ENCODE results near the gene LY6G6C. TPM values are rescaled to one million over a fixed set of nuclear protein-coding genes. Genes with fewer than 3 reads are reported as not detected.

The LY6G6C gene, protein sequence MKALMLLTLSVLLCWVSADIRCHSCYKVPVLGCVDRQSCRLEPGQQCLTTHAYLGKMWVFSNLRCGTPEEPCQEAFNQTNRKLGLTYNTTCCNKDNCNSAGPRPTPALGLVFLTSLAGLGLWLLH
- total RNA-seq (not detected), polyA plus RNA-seq (not detected)
- long read RNA-seq, donor 1 = 0 reads
- long read RNA-seq, donor 2 = 0 reads

DNA sequence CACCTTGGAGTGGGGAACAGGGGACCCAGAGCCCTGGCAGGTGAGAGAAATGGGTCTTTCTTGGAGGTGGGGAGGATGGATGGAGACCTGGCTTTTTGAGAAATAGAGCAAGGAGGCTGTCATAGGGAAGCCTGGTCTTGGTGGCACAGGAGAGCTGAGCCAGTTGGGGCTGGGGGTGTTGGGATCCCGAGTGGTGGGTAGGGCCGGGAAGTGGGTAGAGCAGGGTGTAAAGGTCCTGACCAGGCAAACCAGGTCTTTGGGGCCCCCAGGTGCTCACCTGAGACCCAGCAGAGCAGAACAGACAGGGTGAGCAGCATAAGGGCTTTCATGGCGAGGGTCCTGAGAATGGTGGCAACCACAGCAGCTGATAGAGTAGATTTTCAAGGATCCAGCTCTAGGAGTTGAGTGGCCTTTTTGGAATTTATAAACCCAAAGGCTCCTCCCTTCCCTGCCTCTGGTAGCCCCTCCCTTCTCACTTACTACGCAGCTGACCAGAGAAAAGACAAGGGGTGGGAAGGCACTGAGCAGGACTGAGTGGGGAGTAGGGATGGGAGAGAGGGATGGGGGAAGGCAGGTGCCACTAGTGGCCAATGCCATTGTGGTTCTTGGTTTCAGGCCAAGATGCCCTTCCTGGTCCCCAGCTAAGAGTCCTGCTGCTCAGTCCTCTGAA, at the start of gene LY6G6C:
Gene LY6G6C, minus strand, starts transcription at position 396 of the 670 bp plus-strand sequence. Its CDS starts 67 bp downstream, at position 329.
- no peak within 1 kb of the TSS for H3K27ac ChIP-seq (ENCODE audit: low read depth in 1 of 2, low read length in 2 of 2)
- no peaks in the 10 kb centered on the region for H3K36me3 ChIP-seq (ENCODE audit: control insufficient read depth in 1 of 2, insufficient read depth in 2 of 2, low read length in 1 of 2)
- DNase-seq (no peak), ATAC-seq (ENCODE audit: low FRiP score) (no peak)
- H3K9me3 ChIP-seq (ENCODE audit: control insufficient read depth, low read length) = no peaks in the 10 kb centered on the region
- no peak within 1 kb of the TSS for H3K4me3 ChIP-seq (ENCODE audit: low read length in 2 of 2)
- no peaks in the 10 kb centered on the region for H3K4me1 ChIP-seq (ENCODE audit: control insufficient read depth in 1 of 2, insufficient read depth in 2 of 2, low read length in 2 of 2)
- WGBS, 2 donors = 88 to 90% methylated on average over 3 to 4 of the region's 4 CpGs
- no peaks in the 10 kb centered on the region for H3K27me3 ChIP-seq (ENCODE audit: control insufficient read depth in 1 of 2, insufficient read depth in 2 of 2, low read length in 1 of 2)
- intact Hi-C loops (cut with DNase I) = no loop called here

DNA sequence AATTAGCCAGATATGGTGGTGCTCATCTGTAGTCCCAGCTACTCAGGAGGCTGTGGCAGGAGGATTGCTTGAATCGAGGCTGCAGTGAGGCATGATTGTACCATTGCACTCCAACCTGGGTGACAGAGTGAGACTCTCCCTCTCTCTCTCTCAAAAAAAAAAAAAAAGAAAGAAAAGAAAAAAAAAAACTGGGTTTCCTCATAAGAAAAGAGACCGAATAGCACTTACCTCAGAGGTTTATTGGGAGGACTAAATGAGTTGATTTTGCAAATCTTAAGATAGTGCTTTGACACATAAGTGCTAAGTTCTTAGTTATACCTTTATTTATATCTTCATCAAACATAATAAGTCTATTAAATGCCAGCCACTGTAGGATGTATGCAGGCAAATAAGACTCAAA, 49.3 kb upstream of the LY6G6C start:
- Histone ChIP-seq H3K27ac (ENCODE audit: low read depth in 1 of 2, low read length in 2 of 2) (no peak overlapping the region), H3K4me3 (ENCODE audit: low read length in 2 of 2) (no peak overlapping the region), H3K27me3 (ENCODE audit: control insufficient read depth in 1 of 2, insufficient read depth in 2 of 2, low read length in 1 of 2) (no peaks in the 10 kb centered on the region), H3K9me3 (ENCODE audit: control insufficient read depth, low read length) (no peaks in the 10 kb centered on the region), H3K4me1 (ENCODE audit: control insufficient read depth in 1 of 2, insufficient read depth in 2 of 2, low read length in 2 of 2) (no peaks in the 10 kb centered on the region), H3K36me3 (ENCODE audit: control insufficient read depth in 1 of 2, insufficient read depth in 2 of 2, low read length in 1 of 2) (no peaks in the 10 kb centered on the region)
- ATAC-seq (ENCODE audit: low FRiP score) = no peak
- intact Hi-C loops (cut with DNase I) = loop anchor here in 1 of 2 donors (5.0 kb wide), 1 partner anchor 89 kb away; the partner anchor contains the start of gene LY6G5C
- DNase-seq = no peak
- 84 to 94% methylated on average over 2 of the region's 2 CpGs for WGBS, 2 donors

DNA sequence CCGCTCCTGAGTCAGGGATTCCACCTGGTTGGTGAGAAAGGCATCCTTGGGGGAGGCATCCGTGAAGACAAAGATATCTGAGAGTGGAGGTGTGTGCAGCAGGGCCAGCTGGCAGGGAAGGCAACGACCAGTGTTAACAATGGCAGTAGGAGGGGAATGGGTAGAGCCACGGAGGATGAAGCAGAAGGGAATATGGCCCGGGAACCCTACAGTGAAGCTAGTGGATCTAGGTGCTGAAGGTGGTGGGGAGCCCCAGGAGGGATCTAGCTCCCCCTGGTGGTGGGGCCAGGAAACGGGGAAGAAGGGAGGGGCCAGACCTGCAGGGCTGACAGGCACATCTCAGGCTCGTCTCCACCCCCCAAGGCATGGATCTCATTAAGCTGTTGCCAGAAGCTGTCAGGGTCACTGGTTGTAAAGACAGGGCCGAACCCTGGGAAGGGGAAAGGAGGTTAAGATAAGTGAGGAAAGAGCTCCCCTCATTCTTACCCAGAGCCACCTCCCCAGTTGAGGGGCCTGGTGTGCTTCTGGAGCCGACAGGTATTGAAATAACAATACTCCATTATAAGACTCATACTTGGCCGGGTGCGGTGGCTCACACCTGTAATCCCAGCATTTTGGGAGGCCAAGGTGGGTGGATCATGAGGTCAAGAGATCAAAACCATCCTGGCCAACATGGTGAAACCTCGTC, 48.3 kb upstream of the LY6G6C start:
- H3K36me3 ChIP-seq (ENCODE audit: control insufficient read depth in 1 of 2, insufficient read depth in 2 of 2, low read length in 1 of 2) = no peaks in the 10 kb centered on the region
- ATAC-seq (ENCODE audit: low FRiP score) (no peak), DNase-seq (peak; percentile 79 to 85)
- no peak overlapping the region for H3K4me3 ChIP-seq (ENCODE audit: low read length in 2 of 2)
- no peaks in the 10 kb centered on the region for H3K4me1 ChIP-seq (ENCODE audit: control insufficient read depth in 1 of 2, insufficient read depth in 2 of 2, low read length in 2 of 2)
- intact Hi-C loops (cut with DNase I) = loop anchor here in 1 of 2 donors (5.0 kb wide), 1 partner anchor 88 kb away; the partner anchor contains the start of gene LY6G5C
- no peaks in the 10 kb centered on the region for H3K9me3 ChIP-seq (ENCODE audit: control insufficient read depth, low read length)
- H3K27ac ChIP-seq (ENCODE audit: low read depth in 1 of 2, low read length in 2 of 2) = no peak overlapping the region
- H3K27me3 ChIP-seq (ENCODE audit: control insufficient read depth in 1 of 2, insufficient read depth in 2 of 2, low read length in 1 of 2) = no peaks in the 10 kb centered on the region
- 62 to 71% methylated on average over 12 of the region's 12 CpGs for WGBS, 2 donors

DNA sequence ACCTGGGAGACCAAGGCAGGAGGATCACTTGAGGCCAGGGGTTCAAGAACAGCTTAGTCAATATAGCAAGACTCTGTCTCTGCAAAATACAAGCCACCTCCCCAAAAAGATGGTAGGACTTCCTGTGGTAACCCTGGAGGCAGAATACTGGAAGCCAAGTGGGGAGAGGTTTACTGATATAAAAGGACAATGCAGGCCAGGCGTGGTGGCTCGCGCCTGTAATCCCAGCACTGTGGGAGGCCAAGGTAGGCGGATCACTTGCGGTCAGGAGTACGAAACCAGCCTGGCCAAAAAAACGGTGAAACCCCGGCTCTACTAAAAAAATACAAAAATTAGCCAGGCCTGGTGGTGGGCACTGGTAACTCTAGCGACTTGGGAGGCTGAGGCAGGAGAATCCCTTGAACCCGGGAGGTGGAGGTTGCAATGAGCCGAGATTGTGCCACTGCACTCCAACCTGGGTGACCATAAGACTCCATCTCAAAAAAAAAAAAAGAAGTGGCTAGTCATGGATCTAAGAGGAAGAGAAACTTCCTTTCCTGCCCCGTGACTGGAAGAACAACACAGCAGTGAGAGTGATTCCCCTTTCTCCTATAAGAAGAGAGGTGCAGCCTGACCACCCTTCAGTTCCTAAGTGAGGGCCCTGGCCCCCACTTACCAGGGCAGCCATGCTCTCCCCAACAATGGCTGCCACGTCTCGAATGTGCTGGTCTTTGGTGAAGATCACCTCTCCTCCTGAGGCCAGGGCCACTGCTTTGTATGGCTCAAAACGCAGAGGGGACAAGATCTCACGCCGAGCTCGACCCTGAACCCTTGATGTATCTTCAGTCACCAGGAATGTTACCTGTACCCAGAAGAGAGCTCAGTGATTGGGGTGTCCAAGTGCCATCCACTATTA, 47.1 kb upstream of the LY6G6C start:
- 89 to 92% methylated on average over 18 of the region's 18 CpGs for WGBS, 2 donors
- intact Hi-C loops (cut with DNase I) = no loop called here
- ATAC-seq (ENCODE audit: low FRiP score) = no peak

DNA sequence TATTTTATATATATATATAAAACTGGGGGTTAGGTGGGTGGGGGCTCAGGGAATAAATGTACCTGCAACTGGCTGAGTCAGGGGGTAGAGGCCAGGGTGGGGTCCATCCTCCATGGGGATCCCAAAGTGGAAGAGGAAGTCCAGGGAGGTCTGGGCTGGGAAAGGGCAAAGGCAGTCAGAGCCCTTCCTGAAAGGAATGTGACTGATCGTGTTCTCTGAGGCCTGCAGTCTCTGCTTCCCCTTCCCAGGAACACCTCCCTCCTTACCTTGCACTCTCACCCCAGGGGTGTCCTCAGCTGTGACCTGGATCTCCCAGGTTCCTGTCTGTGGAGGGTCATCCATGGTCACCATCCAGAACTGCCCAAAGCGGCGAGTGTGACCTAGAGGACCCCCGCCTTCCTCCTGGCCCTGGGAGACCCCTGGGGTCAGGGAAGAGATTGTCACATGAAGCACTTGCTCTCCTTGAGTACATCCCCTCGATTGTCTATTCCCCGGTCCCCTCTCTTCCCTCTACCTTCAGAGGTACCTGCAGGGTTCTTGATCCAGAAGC, 45.6 kb upstream of the LY6G6C start:
- Histone ChIP-seq H3K4me3 (ENCODE audit: low read length in 2 of 2) (no peak overlapping the region), H3K36me3 (ENCODE audit: control insufficient read depth in 1 of 2, insufficient read depth in 2 of 2, low read length in 1 of 2) (no peaks in the 10 kb centered on the region), H3K9me3 (ENCODE audit: control insufficient read depth, low read length) (no peaks in the 10 kb centered on the region), H3K27ac (ENCODE audit: low read depth in 1 of 2, low read length in 2 of 2) (no peak overlapping the region), H3K4me1 (ENCODE audit: control insufficient read depth in 1 of 2, insufficient read depth in 2 of 2, low read length in 2 of 2) (no peaks in the 10 kb centered on the region), H3K27me3 (ENCODE audit: control insufficient read depth in 1 of 2, insufficient read depth in 2 of 2, low read length in 1 of 2) (no peaks in the 10 kb centered on the region)
- DNase-seq (no peak), ATAC-seq (ENCODE audit: low FRiP score) (no peak)
- intact Hi-C loops (cut with DNase I) = no loop called here
- WGBS, 2 donors = 82 to 84% methylated on average over 6 of the region's 6 CpGs

More for the DNA sequence above, 47.1 kb upstream of the LY6G6C start:
- Histone ChIP-seq H3K9me3 (ENCODE audit: control insufficient read depth, low read length) (no peaks in the 10 kb centered on the region), H3K27ac (ENCODE audit: low read depth in 1 of 2, low read length in 2 of 2) (no peak overlapping the region), H3K27me3 (ENCODE audit: control insufficient read depth in 1 of 2, insufficient read depth in 2 of 2, low read length in 1 of 2) (no peaks in the 10 kb centered on the region), H3K36me3 (ENCODE audit: control insufficient read depth in 1 of 2, insufficient read depth in 2 of 2, low read length in 1 of 2) (no peaks in the 10 kb centered on the region), H3K4me3 (ENCODE audit: low read length in 2 of 2) (no peak overlapping the region), H3K4me1 (ENCODE audit: control insufficient read depth in 1 of 2, insufficient read depth in 2 of 2, low read length in 2 of 2) (no peaks in the 10 kb centered on the region)
- no peak for DNase-seq

DNA sequence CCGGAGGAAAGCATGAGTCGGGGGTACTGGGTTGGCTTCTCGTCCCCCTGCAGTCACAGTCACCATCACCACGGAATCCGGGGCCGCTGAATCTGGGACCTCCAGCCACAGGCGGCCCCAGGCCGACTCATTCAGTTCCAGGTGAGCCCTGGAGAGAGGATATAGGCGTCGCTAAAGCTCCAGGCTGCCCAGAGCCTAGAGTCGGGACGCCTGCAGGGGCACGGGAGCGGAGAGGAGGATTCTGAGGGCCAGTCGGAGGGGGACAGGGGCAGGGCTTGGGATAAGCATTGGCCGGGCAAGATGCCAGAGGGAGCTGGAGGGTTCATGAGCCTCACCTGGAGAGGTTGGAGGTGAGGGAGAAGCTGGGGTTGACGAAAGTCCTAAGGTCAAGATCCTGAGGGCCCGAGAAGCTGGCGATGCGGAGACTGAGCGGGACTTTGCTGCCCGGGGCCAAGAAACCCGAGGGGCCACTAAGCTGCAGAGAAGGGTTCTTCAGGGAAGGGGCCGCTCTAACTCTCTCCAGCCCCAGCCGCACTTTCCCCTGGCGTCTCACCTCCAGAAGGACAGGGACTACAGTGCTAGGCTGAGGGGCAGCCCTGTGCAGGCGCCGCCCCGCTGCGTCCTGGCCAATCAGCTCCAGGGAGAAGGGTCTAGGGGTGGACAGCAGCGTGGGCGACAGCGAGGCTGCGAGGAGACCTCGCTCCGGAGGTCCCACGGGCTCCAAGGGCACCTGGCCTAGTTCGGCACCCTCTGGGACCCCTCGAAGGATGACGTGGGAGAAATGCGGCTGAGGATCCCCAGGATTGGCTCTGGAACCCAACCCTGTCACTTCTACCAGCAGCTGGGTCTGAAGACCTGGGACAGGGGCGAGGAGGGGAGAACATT, 44.6 kb upstream of the LY6G6C start:
- Histone ChIP-seq H3K9me3 (ENCODE audit: control insufficient read depth, low read length) (no peaks in the 10 kb centered on the region), H3K27me3 (ENCODE audit: control insufficient read depth in 1 of 2, insufficient read depth in 2 of 2, low read length in 1 of 2) (no peaks in the 10 kb centered on the region), H3K27ac (ENCODE audit: low read depth in 1 of 2, low read length in 2 of 2) (no peak overlapping the region), H3K4me3 (ENCODE audit: low read length in 2 of 2) (no peak overlapping the region), H3K36me3 (ENCODE audit: control insufficient read depth in 1 of 2, insufficient read depth in 2 of 2, low read length in 1 of 2) (no peaks in the 10 kb centered on the region), H3K4me1 (ENCODE audit: control insufficient read depth in 1 of 2, insufficient read depth in 2 of 2, low read length in 2 of 2) (no peaks in the 10 kb centered on the region)
- WGBS, 2 donors = 31 to 34% methylated on average over 41 to 42 of the region's 42 CpGs
- intact Hi-C loops (cut with DNase I) = no loop called here
- DNase-seq (no peak), ATAC-seq (ENCODE audit: low FRiP score) (peak; percentile 53)

DNA sequence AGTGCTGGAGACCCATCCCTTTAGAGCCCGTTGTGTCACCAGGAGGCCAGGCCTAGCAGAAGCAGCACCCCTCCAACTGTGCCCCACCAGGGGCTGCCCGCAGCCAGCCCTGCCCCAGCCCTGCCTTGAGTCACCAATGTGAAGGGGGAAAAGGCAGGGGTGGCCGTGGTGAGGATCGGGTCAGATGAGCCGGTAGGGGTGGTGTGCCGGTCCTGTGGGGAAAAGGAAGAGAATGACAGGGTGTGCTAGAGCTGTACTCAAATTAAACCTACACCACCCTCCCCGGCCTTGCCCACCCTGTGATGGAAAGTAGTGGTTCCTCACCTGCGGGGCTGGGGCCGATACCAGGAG, 44.0 kb upstream of the LY6G6C start:
- H3K36me3 ChIP-seq (ENCODE audit: control insufficient read depth in 1 of 2, insufficient read depth in 2 of 2, low read length in 1 of 2) = no peaks in the 10 kb centered on the region
- H3K9me3 ChIP-seq (ENCODE audit: control insufficient read depth, low read length) = no peaks in the 10 kb centered on the region
- no peaks in the 10 kb centered on the region for H3K4me1 ChIP-seq (ENCODE audit: control insufficient read depth in 1 of 2, insufficient read depth in 2 of 2, low read length in 2 of 2)
- H3K27ac ChIP-seq (ENCODE audit: low read depth in 1 of 2, low read length in 2 of 2) = no peak overlapping the region
- ATAC-seq (ENCODE audit: low FRiP score) (no peak), DNase-seq (no peak)
- no peaks in the 10 kb centered on the region for H3K27me3 ChIP-seq (ENCODE audit: control insufficient read depth in 1 of 2, insufficient read depth in 2 of 2, low read length in 1 of 2)
- intact Hi-C loops (cut with DNase I) = no loop called here
- no peak overlapping the region for H3K4me3 ChIP-seq (ENCODE audit: low read length in 2 of 2)
- WGBS, 2 donors = 87 to 93% methylated on average over 9 of the region's 9 CpGs
